Stimulated activated naive CD8-positive, alpha-beta T cell treated with anti-CD3 and anti-CD28 coated beads, Interleukin-15, amount 100 ng/mL, for 72 hours (primary cell): ENCODE results near the gene CACNG4.
A peak's percentile ranks its signal among the peaks of the same experiment; 100 is the strongest.
"Not testable (repeated sequence)": the region's sequence is repeated elsewhere in the genome, so short reads cannot be mapped to it uniquely, and the experiment has no call there.

ENCODE experiments used
- ATAC-seq: fragments of 150-1000 bp; cut with Tn5 transposase; 2 replicates; pipeline ENCODE4 v1.10.0; 2021; ENCODE audit warnings: mild to moderate bottlenecking, moderate library complexity
- DNase-seq, 2 donors: peaks; one replicate each; pipeline ENCODE4 v3.0.0; 2021 to 2022
- H3K27ac Mint-ChIP-seq, 2 donors: one replicate each; pipeline ENCODE4 v1.8.0; 2022; ENCODE audit warnings: mild to moderate bottlenecking in 2 of 2, mixed read lengths in 2 of 2, moderate library complexity in 2 of 2
- H3K27me3 Mint-ChIP-seq: one replicate; pipeline ENCODE4 v1.8.0; 2022; ENCODE audit warnings: mixed read lengths
- H3K4me1 Mint-ChIP-seq: one replicate; pipeline ENCODE4 v1.8.0; 2022; ENCODE audit warnings: mild to moderate bottlenecking, mixed read lengths
- H3K4me3 Mint-ChIP-seq, 2 donors: one replicate each; pipeline ENCODE4 v1.8.0; 2022; ENCODE audit warnings: mild to moderate bottlenecking in 2 of 2, mixed read lengths in 2 of 2, moderate library complexity in 1 of 2
- H3K9me3 Mint-ChIP-seq, 2 donors: one replicate each; pipeline ENCODE4 v1.8.0; 2022; ENCODE audit warnings: mixed read lengths in 2 of 2

CACNG4 gene

GRCh38 chr17:66966704-66967418, 2.4 kb downstream of the CACNG4 start:
- Mint-ChIP-seq H3K27me3 (peaks cover 98% of the 10 kb centered on the region), H3K4me1 (peaks cover 23% of the 10 kb centered on the region), H3K27ac (no peak overlapping the region), H3K4me3 (peak overlapping the region; percentile 56 to 75), H3K9me3 (no peaks in the 10 kb centered on the region)
- DNase-seq: no peak
- no peak for ATAC-seq

GRCh38 chr17:66967837-66968543, 3.5 kb downstream of the CACNG4 start:
- ATAC-seq: no peak
- Mint-ChIP-seq H3K27me3 (peaks cover 90% of the 10 kb centered on the region), H3K27ac (no peak overlapping the region), H3K4me3 (no peak overlapping the region), H3K9me3 (no peaks in the 10 kb centered on the region), H3K4me1 (peaks cover 23% of the 10 kb centered on the region)
- DNase-seq: no peak

GRCh38 chr17:66968916-66969315, 4.4 kb downstream of the CACNG4 start:
- ATAC-seq (no peak), DNase-seq (no peak)
- Mint-ChIP-seq H3K27ac (no peak overlapping the region), H3K4me3 (no peak overlapping the region), H3K27me3 (peaks cover 87% of the 10 kb centered on the region), H3K9me3 (no peaks in the 10 kb centered on the region), H3K4me1 (peaks cover 21% of the 10 kb centered on the region)

- Mint-ChIP-seq H3K27ac (no peak overlapping the region), H3K4me3 (no peak overlapping the region), H3K4me1 (peaks cover 14% of the 10 kb centered on the region), H3K27me3 (peaks cover 82% of the 10 kb centered on the region), H3K9me3 (no peaks in the 10 kb centered on the region)
- DNase-seq: no peak
- no peak for ATAC-seq
These were observed 5.6 kb downstream of the CACNG4 start for GRCh38 chr17:66970140-66970539.

- ATAC-seq: no peak
- H3K27ac Mint-ChIP-seq: peak overlapping the region in 1 of 2 donors; percentile 37
- H3K27me3 Mint-ChIP-seq: peaks cover 82% of the 10 kb centered on the region
These were observed 6.3 kb downstream of the CACNG4 start for GRCh38 chr17:66970797-66971196.

GRCh38 chr17:66971264-66971663, 6.8 kb downstream of the CACNG4 start:
- peaks cover 82% of the 10 kb centered on the region for H3K27me3 Mint-ChIP-seq
- H3K4me1 Mint-ChIP-seq: peaks cover 3% of the 10 kb centered on the region
- H3K4me3 Mint-ChIP-seq: no peak overlapping the region
- DNase-seq (no peak), ATAC-seq (no peak)
- no peaks in the 10 kb centered on the region for H3K9me3 Mint-ChIP-seq
- peak overlapping the region in 1 of 2 donors; percentile 85 for H3K27ac Mint-ChIP-seq

More at GRCh38 chr17:66970797-66971196, 6.3 kb downstream of the CACNG4 start:
- H3K4me3 Mint-ChIP-seq: no peak overlapping the region
- DNase-seq: no peak
- peaks cover 8% of the 10 kb centered on the region for H3K4me1 Mint-ChIP-seq
- H3K9me3 Mint-ChIP-seq: no peaks in the 10 kb centered on the region

GRCh38 chr17:66971730-66972441, 7.4 kb downstream of the CACNG4 start:
- Mint-ChIP-seq H3K4me1 (peaks cover 3% of the 10 kb centered on the region), H3K4me3 (no peak overlapping the region), H3K27ac (peak overlapping the region in 1 of 2 donors; percentile 85), H3K27me3 (peaks cover 82% of the 10 kb centered on the region), H3K9me3 (no peaks in the 10 kb centered on the region)
- DNase-seq (no peak), ATAC-seq (no peak)

GRCh38 chr17:66972442-66972830, 7.9 kb downstream of the CACNG4 start:
- not testable (repeated sequence) for DNase-seq, ATAC-seq, H3K4me3 Mint-ChIP-seq, H3K27ac Mint-ChIP-seq, H3K9me3 Mint-ChIP-seq, H3K4me1 Mint-ChIP-seq
- H3K27me3 Mint-ChIP-seq: peaks cover 82% of the 10 kb centered on the region

- Mint-ChIP-seq H3K9me3 (no peaks in the 10 kb centered on the region), H3K27me3 (peaks cover 70% of the 10 kb centered on the region), H3K27ac (no peak overlapping the region), H3K4me1 (peaks cover 6% of the 10 kb centered on the region), H3K4me3 (no peak overlapping the region)
- ATAC-seq (no peak), DNase-seq (no peak)
These were observed 10.7 kb downstream of the CACNG4 start for GRCh38 chr17:66975188-66975587.

GRCh38 chr17:66975614-66976378, 11.3 kb downstream of the CACNG4 start:
- Mint-ChIP-seq H3K4me3 (no peak overlapping the region), H3K27ac (no peak overlapping the region), H3K4me1 (peaks cover 6% of the 10 kb centered on the region)

GRCh38 chr17:66976379-66976663, 11.8 kb downstream of the CACNG4 start:
- peaks cover 59% of the 10 kb centered on the region for H3K27me3 Mint-ChIP-seq
- no peak overlapping the region for H3K27ac Mint-ChIP-seq
- H3K9me3 Mint-ChIP-seq: no peaks in the 10 kb centered on the region
- H3K4me3 Mint-ChIP-seq: no peak overlapping the region
- DNase-seq (no peak), ATAC-seq (no peak)
- peaks cover 6% of the 10 kb centered on the region for H3K4me1 Mint-ChIP-seq

More at GRCh38 chr17:66975614-66976378, 11.3 kb downstream of the CACNG4 start:
- no peak for DNase-seq
- H3K9me3 Mint-ChIP-seq: no peaks in the 10 kb centered on the region
- ATAC-seq: peak; percentile 48
- peaks cover 64% of the 10 kb centered on the region for H3K27me3 Mint-ChIP-seq

- Mint-ChIP-seq H3K27me3 (peaks cover 54% of the 10 kb centered on the region), H3K27ac (no peak overlapping the region), H3K9me3 (no peaks in the 10 kb centered on the region), H3K4me3 (no peak overlapping the region), H3K4me1 (peaks cover 6% of the 10 kb centered on the region)
- ATAC-seq (peak; percentile 10), DNase-seq (no peak)
These were observed 12.3 kb downstream of the CACNG4 start for GRCh38 chr17:66976781-66977201.

- Mint-ChIP-seq H3K9me3 (no peaks in the 10 kb centered on the region), H3K27ac (no peak overlapping the region), H3K4me3 (no peak overlapping the region), H3K4me1 (peaks cover 6% of the 10 kb centered on the region), H3K27me3 (peaks cover 57% of the 10 kb centered on the region)
- no peak for ATAC-seq
- DNase-seq: no peak
These were observed 14.1 kb downstream of the CACNG4 start for GRCh38 chr17:66978514-66979061.

GRCh38 chr17:66980896-66981295, 16.4 kb downstream of the CACNG4 start:
- Mint-ChIP-seq H3K4me3 (no peak overlapping the region), H3K9me3 (no peaks in the 10 kb centered on the region), H3K27me3 (peaks cover 56% of the 10 kb centered on the region), H3K4me1 (peaks cover 18% of the 10 kb centered on the region), H3K27ac (no peak overlapping the region)
- ATAC-seq: no peak
- DNase-seq: no peak

GRCh38 chr17:66981983-66982508, 17.5 kb downstream of the CACNG4 start:
- Mint-ChIP-seq H3K4me3 (no peak overlapping the region), H3K27ac (no peak overlapping the region), H3K9me3 (no peaks in the 10 kb centered on the region), H3K27me3 (peaks cover 54% of the 10 kb centered on the region), H3K4me1 (peaks cover 16% of the 10 kb centered on the region)
- DNase-seq (no peak), ATAC-seq (no peak)
